HCT116 (cell line): ENCODE results near the gene RYR2. TPM values are rescaled to one million over a fixed set of nuclear protein-coding genes. Genes with fewer than 3 reads are reported as not detected.

Source experiments
- ATAC-seq: fragments of 200-7000 bp; cut with Tn5 transposase; 2 replicates; pipeline ENCODE4 v1.9.1; 2020; ENCODE audit warnings: mild to moderate bottlenecking, moderate library complexity
- BruUV-seq: library from RNA; stranded (reverse); fragments of 400-500 nt; replicated peaks from 2 replicates; lab custom pipeline; 2021; lab: Mats Ljungman, UMichigan
- CTCF ChIA-PET: fragments of 300-600 bp; sonication (Branson Sonifier 250); formaldehyde crosslinking; loops from one replicate; lab custom pipeline; 2021; ENCODE audit warnings: antibody characterized with exemption; lab: Charles Lee
- POLR2A ChIA-PET: fragments of 300-600, 350-600 bp; sonication (Branson Sonifier 250); formaldehyde crosslinking; loops from one replicate; lab custom pipeline; 2021; ENCODE audit warnings: antibody characterized with exemption; lab: Charles Lee
- RAD21 ChIA-PET, 2 experiments: fragments of 300-600 bp; sonication (Branson Sonifier 250); formaldehyde crosslinking; loops; one replicate each; lab custom pipeline; 2023; ENCODE audit warnings: low total read pairs in 2 of 2; ENCODE audit not compliant: uncharacterized antibody in 2 of 2, unreplicated experiment in 2 of 2, low non-redundant PET in 1 of 2; lab: Charles Lee
- DNase-seq: peaks from one replicate; pipeline ENCODE4 v3.0.0-alpha.2; 2010; ENCODE audit warnings: low read depth, low spot score
- H2AFZ ChIP-seq: fragments of 200-600 bp; shearing (Covaris generic), sonication (generic); 2 replicates; pipeline ENCODE4 v1.6.1; 2017; ENCODE audit warnings: low read depth, mixed run types, mixed read lengths, antibody characterized with exemption, low read length; ENCODE audit not compliant: poor library complexity, severe bottlenecking
- H3K27ac ChIP-seq: 2 replicates; pipeline ENCODE4 v1.5.1; 2012; ENCODE audit warnings: low read depth, low read length
- H3K27me3 ChIP-seq: fragments of 200-600 bp; sonication (generic); 2 replicates; pipeline ENCODE4 v1.6.1; 2016; ENCODE audit warnings: mixed run types, low read length, mixed read lengths; ENCODE audit not compliant: insufficient read depth
- H3K36me3 ChIP-seq, 2 experiments: fragments of 200-500 bp in 1 of 2; fragments of 200-600 bp in 1 of 2; sonication (Bioruptor generic) in 1 of 2; sonication (generic) in 1 of 2; 2 replicates each; pipeline versions ENCODE4 v1.5.1 to v1.6.1; 2014 to 2016; ENCODE audit warnings: low read length in 2 of 2, inconsistent platforms in 1 of 2, mixed read lengths in 1 of 2, mixed run types in 1 of 2; ENCODE audit not compliant: insufficient read depth in 2 of 2, control insufficient read depth in 1 of 2
- H3K4me1 ChIP-seq, 2 experiments: fragments of 200-600 bp in 1 of 2; sonication (generic) in 1 of 2; 2 replicates each; pipeline versions ENCODE4 v1.5.1 to v1.6.1; 2012 to 2017; ENCODE audit warnings: low read length in 2 of 2, inconsistent platforms in 1 of 2, mild to moderate bottlenecking in 1 of 2, mixed read lengths in 1 of 2, mixed run types in 1 of 2, moderate library complexity in 1 of 2; ENCODE audit not compliant: insufficient read depth in 2 of 2, control insufficient read depth in 1 of 2
- H3K4me2 ChIP-seq: fragments of 200-600 bp; sonication (generic); 2 replicates; pipeline ENCODE4 v1.6.1; 2017; ENCODE audit warnings: mixed run types, low read length, mixed read lengths
- H3K4me3 ChIP-seq, 2 experiments: fragments of 200-600 bp in 1 of 2; sonication (generic) in 1 of 2; replicated peaks in 1 of 2; 2 replicates each; pipeline ENCODE4 v1.5.1; 2011 to 2016; ENCODE audit warnings: low read length in 2 of 2, control low read depth in 1 of 2, low read depth in 1 of 2, mild to moderate bottlenecking in 1 of 2, mixed read lengths in 1 of 2, mixed run types in 1 of 2
- H3K79me2 ChIP-seq: fragments of 200-600 bp; sonication (generic); 2 replicates; pipeline ENCODE4 v1.6.1; 2017; ENCODE audit warnings: mild to moderate bottlenecking, mixed run types, low read length, moderate library complexity, mixed read lengths; ENCODE audit not compliant: insufficient read depth
- H3K9ac ChIP-seq: fragments of 200-600 bp; sonication (generic); 2 replicates; pipeline ENCODE4 v1.6.1; 2016; ENCODE audit warnings: low read length, mixed read lengths
- H3K9me2 ChIP-seq: fragments of 200-600 bp; sonication (generic), shearing (Covaris generic); 2 replicates; pipeline ENCODE4 v1.6.1; 2017; ENCODE audit warnings: mixed run types, mild to moderate bottlenecking, moderate library complexity; ENCODE audit not compliant: insufficient read depth
- H3K9me3 ChIP-seq, 2 experiments: fragments of 200-500 bp in 1 of 2; fragments of 200-600 bp in 1 of 2; sonication (Bioruptor generic) in 1 of 2; sonication (generic) in 1 of 2; 2 replicates each; pipeline ENCODE4 v1.6.1; 2014 to 2017; ENCODE audit warnings: low read length in 2 of 2, mixed read lengths in 2 of 2, inconsistent platforms in 1 of 2, low read depth in 1 of 2, mild to moderate bottlenecking in 1 of 2, mixed run types in 1 of 2, moderate library complexity in 1 of 2; ENCODE audit not compliant: control insufficient read depth in 1 of 2, insufficient read depth in 1 of 2
- H4K20me1 ChIP-seq: fragments of 200-600 bp; sonication (generic), shearing (Covaris generic); 2 replicates; pipeline ENCODE4 v1.6.1; 2017; ENCODE audit warnings: mixed run types, mild to moderate bottlenecking, moderate library complexity; ENCODE audit not compliant: insufficient read depth
- CBX3 ChIP-seq: IDR thresholded peaks from 2 replicates; pipeline ENCODE4 v1.6.1; 2012; ENCODE audit warnings: low read depth
- CEBPB ChIP-seq: IDR thresholded peaks from 2 replicates; pipeline ENCODE4 v1.6.1; 2012; ENCODE audit warnings: low read depth
- ELF1 ChIP-seq: IDR thresholded peaks from 2 replicates; pipeline ENCODE4 v1.6.1; 2012; ENCODE audit warnings: low read depth, borderline replicate concordance
- EZH2 ChIP-seq: fragments of 200-600 bp; sonication (generic); IDR thresholded peaks from 2 replicates; pipeline ENCODE4 v1.6.1; 2017; ENCODE audit warnings: antibody characterized with exemption, mixed run types
- EZH2phosphoT487 ChIP-seq: fragments of 200-600 bp; IDR thresholded peaks from 2 replicates; pipeline ENCODE4 v1.6.1; 2018; ENCODE audit warnings: antibody characterized with exemption, borderline replicate concordance
- FOSL1 ChIP-seq: IDR thresholded peaks from 2 replicates; pipeline ENCODE4 v1.6.1; 2012; ENCODE audit warnings: low read depth
- JUND ChIP-seq: IDR thresholded peaks from 2 replicates; pipeline ENCODE4 v1.6.1; 2012
- POLR2A ChIP-seq: IDR thresholded peaks from 2 replicates; pipeline ENCODE4 v1.7.0; 2011; ENCODE audit warnings: borderline replicate concordance; ENCODE audit not compliant: insufficient read depth, insufficient read length; ENCODE audit errors: extremely low read depth
- POLR2AphosphoS5 ChIP-seq: IDR thresholded peaks from 2 replicates; pipeline ENCODE4 v1.6.1; 2011; ENCODE audit warnings: mild to moderate bottlenecking, low read depth, low read length, moderate library complexity
- RAD21 ChIP-seq: IDR thresholded peaks from 2 replicates; pipeline ENCODE4 v1.6.1; 2012; ENCODE audit warnings: low read depth, mild to moderate bottlenecking
- SIN3A ChIP-seq: IDR thresholded peaks from 2 replicates; pipeline ENCODE4 v1.6.1; 2012; ENCODE audit warnings: low read depth
- SRF ChIP-seq: IDR thresholded peaks from 2 replicates; pipeline ENCODE4 v1.6.1; 2012; ENCODE audit warnings: low read depth
- YY1 ChIP-seq: IDR thresholded peaks from 2 replicates; pipeline ENCODE4 v1.6.1; 2011; ENCODE audit warnings: low read length, low read depth, moderate library complexity, mild to moderate bottlenecking; ENCODE audit not compliant: insufficient replicate concordance; ENCODE audit errors: extremely low read depth
- ZFX ChIP-seq: fragments of 450-650 bp; IDR thresholded peaks from 2 replicates; pipeline ENCODE4 v1.6.1; 2017
- ZNF274 ChIP-seq: fragments of 200-500 bp; sonication (Bioruptor generic); IDR thresholded peaks from 2 replicates; pipeline ENCODE4 v1.6.1; 2014; ENCODE audit warnings: mild to moderate bottlenecking, low read depth, low read length, inconsistent platforms
- intact Hi-C: fragments of 100-400 bp; cut with micrococcal nuclease; formaldehyde crosslinking; loops from 2 replicates; pipeline ENCODE4 v1.10.0; 2022
- total RNA-seq: library from RNA; stranded (reverse); gene quantifications from one replicate; pipeline ENCODE4 v1.2.1, GENCODE V29; 2021; ENCODE audit not compliant: unreplicated experiment
- TF ChIP-seq, protein P1 (sequence below), 3 experiments: fragments of 200-600 bp in 1 of 3; sonication (generic) in 1 of 3; IDR thresholded peaks in 2 of 3; conservative IDR thresholded peaks in 1 of 3; 2 replicates each; pipeline ENCODE4 v1.5.1; 2012 to 2017; ENCODE audit warnings: low read depth in 2 of 3, low read length in 2 of 3, antibody characterized with exemption in 1 of 3, borderline replicate concordance in 1 of 3, control low read depth in 1 of 3, mild to moderate bottlenecking in 1 of 3, mixed read lengths in 1 of 3, mixed run types in 1 of 3, moderate library complexity in 1 of 3; ENCODE audit not compliant: insufficient read depth in 1 of 3
- TF ChIP-seq, protein P2 (sequence below): IDR thresholded peaks from 2 replicates; pipeline ENCODE4 v1.6.1; 2012
- TF ChIP-seq, protein P3 (sequence below): IDR thresholded peaks from 2 replicates; pipeline ENCODE4 v1.6.1; 2012; ENCODE audit warnings: low read depth
- TF ChIP-seq, protein P4 (sequence below): IDR thresholded peaks from 2 replicates; pipeline ENCODE4 v1.6.1; 2011; ENCODE audit warnings: mild to moderate bottlenecking, low read length, moderate library complexity; ENCODE audit not compliant: insufficient replicate concordance; ENCODE audit errors: extremely low read depth

Gene RYR2
- total RNA-seq, 1 experiment from 2014 or later, result 0.02 TPM

DNA sequence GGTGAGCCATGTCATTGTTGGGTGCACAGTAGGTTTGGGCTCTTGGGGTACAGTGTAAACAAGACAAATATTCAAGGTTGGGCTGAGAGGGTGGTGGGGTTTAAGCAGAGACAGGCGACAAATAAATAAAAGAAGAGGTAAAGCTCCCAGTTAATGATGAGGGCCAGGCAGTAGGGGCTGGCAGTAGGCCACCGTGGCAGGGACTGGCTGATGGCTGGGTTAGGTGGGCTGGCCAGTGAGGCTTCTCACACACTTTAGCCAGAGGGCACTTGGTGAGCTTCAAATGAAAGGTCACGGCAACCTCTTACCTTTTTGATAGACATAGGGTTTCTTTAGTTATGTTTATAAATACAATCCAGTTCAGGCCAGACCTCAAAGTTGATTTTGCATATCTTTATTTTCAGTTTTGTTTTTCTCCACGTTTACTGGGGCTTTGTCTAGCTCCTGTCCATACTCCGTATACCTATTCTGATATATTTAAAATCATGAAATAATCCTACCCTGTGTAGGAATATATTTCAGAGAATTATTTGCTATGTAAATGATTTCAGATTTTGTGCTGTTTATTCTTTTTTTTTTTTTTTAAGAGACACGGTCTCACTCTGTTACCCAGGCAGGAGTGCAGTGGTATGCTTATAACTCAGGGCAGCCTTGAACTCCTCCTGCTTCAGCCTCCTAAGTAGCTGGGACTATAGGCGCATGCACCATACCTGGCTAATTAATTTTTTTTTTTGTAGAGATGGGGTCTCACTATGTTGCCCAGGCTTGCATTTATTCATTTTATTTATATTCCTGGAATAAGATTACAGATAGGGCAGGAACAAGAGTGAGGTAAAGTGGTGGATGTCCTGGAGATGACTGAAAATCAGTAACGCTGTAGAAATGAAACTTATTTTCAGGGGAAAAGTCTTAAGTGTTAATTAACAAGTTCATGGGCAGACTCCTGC, 122.7 kb downstream of the RYR2 start:
- Histone ChIP-seq H3K9ac (no peak overlapping the region), H3K79me2 (no peaks in the 10 kb centered on the region), H2AFZ (no peak overlapping the region), H3K27ac (no peak overlapping the region), H3K9me2 (no peaks in the 10 kb centered on the region), H3K4me1 (no peaks in the 10 kb centered on the region), H3K27me3 (0 out of 2 replicates have a peak, but pooled peaks cover 8% of the 10 kb centered on the region), H4K20me1 (no peaks in the 10 kb centered on the region), H3K9me3 (no peaks in the 10 kb centered on the region), H3K36me3 (no peaks in the 10 kb centered on the region), H3K4me2 (no peak overlapping the region), H3K4me3 (no peak overlapping the region)
- POLR2A ChIA-PET, result no interaction called here
- intact Hi-C loops, result no loop called here
- TF ChIP-seq ELF1, result no peak
- TF ChIP-seq, protein P1, sequence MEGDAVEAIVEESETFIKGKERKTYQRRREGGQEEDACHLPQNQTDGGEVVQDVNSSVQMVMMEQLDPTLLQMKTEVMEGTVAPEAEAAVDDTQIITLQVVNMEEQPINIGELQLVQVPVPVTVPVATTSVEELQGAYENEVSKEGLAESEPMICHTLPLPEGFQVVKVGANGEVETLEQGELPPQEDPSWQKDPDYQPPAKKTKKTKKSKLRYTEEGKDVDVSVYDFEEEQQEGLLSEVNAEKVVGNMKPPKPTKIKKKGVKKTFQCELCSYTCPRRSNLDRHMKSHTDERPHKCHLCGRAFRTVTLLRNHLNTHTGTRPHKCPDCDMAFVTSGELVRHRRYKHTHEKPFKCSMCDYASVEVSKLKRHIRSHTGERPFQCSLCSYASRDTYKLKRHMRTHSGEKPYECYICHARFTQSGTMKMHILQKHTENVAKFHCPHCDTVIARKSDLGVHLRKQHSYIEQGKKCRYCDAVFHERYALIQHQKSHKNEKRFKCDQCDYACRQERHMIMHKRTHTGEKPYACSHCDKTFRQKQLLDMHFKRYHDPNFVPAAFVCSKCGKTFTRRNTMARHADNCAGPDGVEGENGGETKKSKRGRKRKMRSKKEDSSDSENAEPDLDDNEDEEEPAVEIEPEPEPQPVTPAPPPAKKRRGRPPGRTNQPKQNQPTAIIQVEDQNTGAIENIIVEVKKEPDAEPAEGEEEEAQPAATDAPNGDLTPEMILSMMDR (IDR thresholded peaks at IDR 0.05 in 2 of 3, conservative IDR thresholded peaks at IDR 0.05 in 1 of 3; ENCODE audit: borderline replicate concordance in 1 of 3, insufficient read depth in 1 of 3, low read depth in 2 of 3, low read length in 2 of 3), result no peak
- TF ChIP-seq RAD21, result no peak
- no peak for TF ChIP-seq FOSL1
- TF ChIP-seq, protein P2, sequence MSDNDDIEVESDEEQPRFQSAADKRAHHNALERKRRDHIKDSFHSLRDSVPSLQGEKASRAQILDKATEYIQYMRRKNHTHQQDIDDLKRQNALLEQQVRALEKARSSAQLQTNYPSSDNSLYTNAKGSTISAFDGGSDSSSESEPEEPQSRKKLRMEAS, result no peak
- TF ChIP-seq SIN3A, result no peak
- TF ChIP-seq, protein P3, sequence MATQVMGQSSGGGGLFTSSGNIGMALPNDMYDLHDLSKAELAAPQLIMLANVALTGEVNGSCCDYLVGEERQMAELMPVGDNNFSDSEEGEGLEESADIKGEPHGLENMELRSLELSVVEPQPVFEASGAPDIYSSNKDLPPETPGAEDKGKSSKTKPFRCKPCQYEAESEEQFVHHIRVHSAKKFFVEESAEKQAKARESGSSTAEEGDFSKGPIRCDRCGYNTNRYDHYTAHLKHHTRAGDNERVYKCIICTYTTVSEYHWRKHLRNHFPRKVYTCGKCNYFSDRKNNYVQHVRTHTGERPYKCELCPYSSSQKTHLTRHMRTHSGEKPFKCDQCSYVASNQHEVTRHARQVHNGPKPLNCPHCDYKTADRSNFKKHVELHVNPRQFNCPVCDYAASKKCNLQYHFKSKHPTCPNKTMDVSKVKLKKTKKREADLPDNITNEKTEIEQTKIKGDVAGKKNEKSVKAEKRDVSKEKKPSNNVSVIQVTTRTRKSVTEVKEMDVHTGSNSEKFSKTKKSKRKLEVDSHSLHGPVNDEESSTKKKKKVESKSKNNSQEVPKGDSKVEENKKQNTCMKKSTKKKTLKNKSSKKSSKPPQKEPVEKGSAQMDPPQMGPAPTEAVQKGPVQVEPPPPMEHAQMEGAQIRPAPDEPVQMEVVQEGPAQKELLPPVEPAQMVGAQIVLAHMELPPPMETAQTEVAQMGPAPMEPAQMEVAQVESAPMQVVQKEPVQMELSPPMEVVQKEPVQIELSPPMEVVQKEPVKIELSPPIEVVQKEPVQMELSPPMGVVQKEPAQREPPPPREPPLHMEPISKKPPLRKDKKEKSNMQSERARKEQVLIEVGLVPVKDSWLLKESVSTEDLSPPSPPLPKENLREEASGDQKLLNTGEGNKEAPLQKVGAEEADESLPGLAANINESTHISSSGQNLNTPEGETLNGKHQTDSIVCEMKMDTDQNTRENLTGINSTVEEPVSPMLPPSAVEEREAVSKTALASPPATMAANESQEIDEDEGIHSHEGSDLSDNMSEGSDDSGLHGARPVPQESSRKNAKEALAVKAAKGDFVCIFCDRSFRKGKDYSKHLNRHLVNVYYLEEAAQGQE, result no peak
- no peak for TF ChIP-seq CEBPB
- no peak for TF ChIP-seq POLR2A
- no peak for TF ChIP-seq POLR2AphosphoS5
- TF ChIP-seq ZFX, result no peak
- no peak for TF ChIP-seq YY1
- TF ChIP-seq, protein P4, sequence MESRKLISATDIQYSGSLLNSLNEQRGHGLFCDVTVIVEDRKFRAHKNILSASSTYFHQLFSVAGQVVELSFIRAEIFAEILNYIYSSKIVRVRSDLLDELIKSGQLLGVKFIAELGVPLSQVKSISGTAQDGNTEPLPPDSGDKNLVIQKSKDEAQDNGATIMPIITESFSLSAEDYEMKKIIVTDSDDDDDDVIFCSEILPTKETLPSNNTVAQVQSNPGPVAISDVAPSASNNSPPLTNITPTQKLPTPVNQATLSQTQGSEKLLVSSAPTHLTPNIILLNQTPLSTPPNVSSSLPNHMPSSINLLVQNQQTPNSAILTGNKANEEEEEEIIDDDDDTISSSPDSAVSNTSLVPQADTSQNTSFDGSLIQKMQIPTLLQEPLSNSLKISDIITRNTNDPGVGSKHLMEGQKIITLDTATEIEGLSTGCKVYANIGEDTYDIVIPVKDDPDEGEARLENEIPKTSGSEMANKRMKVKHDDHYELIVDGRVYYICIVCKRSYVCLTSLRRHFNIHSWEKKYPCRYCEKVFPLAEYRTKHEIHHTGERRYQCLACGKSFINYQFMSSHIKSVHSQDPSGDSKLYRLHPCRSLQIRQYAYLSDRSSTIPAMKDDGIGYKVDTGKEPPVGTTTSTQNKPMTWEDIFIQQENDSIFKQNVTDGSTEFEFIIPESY, result no peak
- TF ChIP-seq JUND, result no peak
- TF ChIP-seq ZNF274, result no peak
- TF ChIP-seq EZH2, result no peak
- TF ChIP-seq EZH2phosphoT487, result no peak
- no peak for TF ChIP-seq SRF
- no peak for TF ChIP-seq CBX3
- ATAC-seq (no peak), DNase-seq (no peak)
- RAD21 ChIA-PET, result no interaction called here
- CTCF ChIA-PET, result no interaction called here
- BruUV-seq, result no TSS peak
